Neuronal stem cell (in vitro differentiated cells): Measurements from ENCODE around the gene ARHGAP26.

Experiments used
- DNase-seq: peaks from one replicate; pipeline ENCODE4 v3.0.0-alpha.2; 2013; ENCODE audit warnings: low spot score
- H2AFZ ChIP-seq: one replicate; pipeline ENCODE4 v1.6.1; 2013; ENCODE audit warnings: mild to moderate bottlenecking, low read length, inconsistent platforms
- H2AK5ac ChIP-seq: 2 replicates; pipeline ENCODE4 v1.6.1; 2013; ENCODE audit warnings: low read depth, mild to moderate bottlenecking, inconsistent platforms, low read length, moderate library complexity, mixed read lengths
- H2BK120ac ChIP-seq: 2 replicates; pipeline ENCODE4 v1.6.1; 2013; ENCODE audit warnings: low read depth, mild to moderate bottlenecking, inconsistent platforms, low read length, moderate library complexity, mixed read lengths
- H2BK12ac ChIP-seq: one replicate; pipeline ENCODE4 v1.6.1; 2013; ENCODE audit warnings: low read length, inconsistent platforms
- H2BK15ac ChIP-seq: 2 replicates; pipeline ENCODE4 v1.6.1; 2013; ENCODE audit warnings: mild to moderate bottlenecking, low read length, inconsistent platforms, mixed read lengths
- H2BK5ac ChIP-seq: one replicate; pipeline ENCODE4 v1.6.1; 2013; ENCODE audit warnings: inconsistent platforms, mild to moderate bottlenecking, low read length, moderate library complexity
- H3K14ac ChIP-seq: one replicate; pipeline ENCODE4 v1.6.1; 2013; ENCODE audit warnings: low read length, inconsistent platforms
- H3K18ac ChIP-seq: 2 replicates; pipeline ENCODE4 v1.6.1; 2013; ENCODE audit warnings: low read length, inconsistent platforms
- H3K23ac ChIP-seq: 2 replicates; pipeline ENCODE4 v1.6.1; 2013; ENCODE audit warnings: low read depth, mild to moderate bottlenecking, mixed read lengths, low read length, inconsistent platforms; ENCODE audit not compliant: poor library complexity
- H3K27ac ChIP-seq: replicated peaks from 3 replicates; pipeline ENCODE4 v1.5.1; 2013; ENCODE audit warnings: low read length, inconsistent platforms
- H3K27me3 ChIP-seq, 3 experiments: 2 replicates each; pipeline ENCODE4 v1.6.1; 2013; ENCODE audit warnings: low read length in 3 of 3, mild to moderate bottlenecking in 2 of 3, inconsistent platforms in 1 of 3, low read depth in 1 of 3, mixed read lengths in 1 of 3, moderate library complexity in 1 of 3; ENCODE audit not compliant: control insufficient read depth in 3 of 3, insufficient read depth in 3 of 3
- H3K36me3 ChIP-seq, 2 donors: replicated peaks in 1 of 2; 2 replicates each; pipeline ENCODE4 v1.6.1; 2013; ENCODE audit warnings: low read length in 2 of 2; ENCODE audit not compliant: control insufficient read depth in 2 of 2, insufficient read depth in 2 of 2
- H3K4ac ChIP-seq: 2 replicates; pipeline ENCODE4 v1.6.1; 2013; ENCODE audit warnings: inconsistent platforms, mild to moderate bottlenecking, low read length, moderate library complexity
- H3K4me1 ChIP-seq, 2 donors: 1 replicate in 1 of 2; 2 replicates in 1 of 2; pipeline ENCODE4 v1.6.1; 2013; ENCODE audit warnings: low read length in 2 of 2, low read depth in 1 of 2; ENCODE audit not compliant: control insufficient read depth in 2 of 2, insufficient read depth in 1 of 2
- H3K4me2 ChIP-seq: one replicate; pipeline ENCODE4 v1.6.1; 2013; ENCODE audit warnings: mild to moderate bottlenecking, low read length, inconsistent platforms; ENCODE audit not compliant: insufficient read depth, poor library complexity, severe bottlenecking
- H3K4me3 ChIP-seq, 2 donors: 2 replicates each; pipeline ENCODE4 v1.5.1; 2013; ENCODE audit warnings: low read length in 2 of 2, mild to moderate bottlenecking in 2 of 2, inconsistent platforms in 1 of 2, moderate library complexity in 1 of 2
- H3K79me1 ChIP-seq: one replicate; pipeline ENCODE4 v1.6.1; 2013; ENCODE audit warnings: low read depth, mild to moderate bottlenecking, inconsistent platforms, low read length, moderate library complexity
- H3K9ac ChIP-seq: one replicate; pipeline ENCODE4 v1.6.1; 2013; ENCODE audit warnings: mild to moderate bottlenecking, low read depth, low read length, inconsistent platforms; ENCODE audit not compliant: poor library complexity
- H3K9me3 ChIP-seq, 2 donors: replicated peaks in 1 of 2; 2 replicates each; pipeline versions ENCODE3 to v1.6.1; 2013; ENCODE audit warnings: low read length in 2 of 2, mild to moderate bottlenecking in 2 of 2, inconsistent platforms in 1 of 2, low read depth in 1 of 2, mixed read lengths in 1 of 2, moderate library complexity in 1 of 2; ENCODE audit not compliant: control insufficient read depth in 2 of 2, insufficient read depth in 1 of 2
- H4K8ac ChIP-seq: one replicate; pipeline ENCODE4 v1.6.1; 2013; ENCODE audit warnings: low read depth, mild to moderate bottlenecking, inconsistent platforms, low read length, moderate library complexity
- H4K91ac ChIP-seq: one replicate; pipeline ENCODE4 v1.6.1; 2013; ENCODE audit warnings: low read length, low read depth, mild to moderate bottlenecking, inconsistent platforms; ENCODE audit not compliant: poor library complexity
- WGBS, 2 donors: extraction: QIAGEN DNeasy Blood & Tissue Kit; methylation state at CpG; one replicate each; pipeline ENCODE4 v1.1.7; 2013; ENCODE audit warnings: missing lambda C conversion rate in 2 of 2, mixed read lengths in 1 of 2; ENCODE audit not compliant: insufficient read length in 2 of 2, insufficient replicate concordance in 1 of 2; ENCODE audit errors: extremely low coverage in 2 of 2; 5-methylcytosine and 5-hydroxymethylcytosine counted together

Gene ARHGAP26

GRCh38 chr5:143213851-143214363 is 443.7 kb downstream of the ARHGAP26 start:
- Histone ChIP-seq H2BK12ac (no peak overlapping the region), H3K4me2 (no peak overlapping the region), H3K18ac (no peak overlapping the region), H2BK120ac (no peak overlapping the region), H3K14ac (no peak overlapping the region), H4K91ac (no peak overlapping the region), H2AK5ac (no peak overlapping the region), H3K9me3 (no peaks in the 10 kb centered on the region), H3K27me3 (no peaks in the 10 kb centered on the region), H3K4me1 (peaks cover 23 to 46% of the 10 kb centered on the region in 2 donors), H3K36me3 (peaks cover 0 to 3% of the 10 kb centered on the region in 2 donors), H3K4ac (no peak overlapping the region), H3K23ac (no peak overlapping the region), H3K79me1 (no peaks in the 10 kb centered on the region), H2BK15ac (no peak overlapping the region), H3K9ac (no peak overlapping the region), H2AFZ (peak overlapping the region; percentile 68), H4K8ac (no peak overlapping the region), H2BK5ac (no peak overlapping the region), H3K27ac (no peak overlapping the region), H3K4me3 (no peak overlapping the region)
- DNase-seq: no peak
- no CpG with 5 or more reads among the region's 12 CpGs for WGBS, 2 donors

GRCh38 chr5:143214458-143214857 is 444.3 kb downstream of the ARHGAP26 start:
- no peaks in the 10 kb centered on the region for H3K79me1 ChIP-seq
- H3K27ac ChIP-seq: no peak overlapping the region
- no peak overlapping the region for H3K4ac ChIP-seq
- H2BK15ac ChIP-seq: no peak overlapping the region
- H3K18ac ChIP-seq: peak overlapping the region; percentile 20
- H2AFZ ChIP-seq: peak overlapping the region; percentile 22
- peaks cover 0 to 3% of the 10 kb centered on the region in 2 donors for H3K36me3 ChIP-seq
- no peak overlapping the region for H3K23ac ChIP-seq
- no peak overlapping the region for H4K8ac ChIP-seq
- no peaks in the 10 kb centered on the region for H3K9me3 ChIP-seq
- whole genome bisulfite sequencing, 2 donors: no CpG with 5 or more reads among the region's 4 CpGs
- H3K4me3 ChIP-seq: peak overlapping the region in 1 of 2 donors; percentile 17
- no peak overlapping the region for H3K4me2 ChIP-seq
- no peak overlapping the region for H4K91ac ChIP-seq
- H3K14ac ChIP-seq: no peak overlapping the region
- no peak overlapping the region for H2BK5ac ChIP-seq
- H3K4me1 ChIP-seq: peaks cover 23 to 46% of the 10 kb centered on the region in 2 donors
- H2BK12ac ChIP-seq: no peak overlapping the region
- DNase-seq: no peak
- H3K9ac ChIP-seq: peak overlapping the region; percentile 24
- H2BK120ac ChIP-seq: no peak overlapping the region
- H3K27me3 ChIP-seq: no peaks in the 10 kb centered on the region
- no peak overlapping the region for H2AK5ac ChIP-seq

GRCh38 chr5:143214890-143215289 is 444.7 kb downstream of the ARHGAP26 start:
- Histone ChIP-seq H3K14ac (no peak overlapping the region), H3K27ac (no peak overlapping the region), H3K18ac (no peak overlapping the region), H3K4me2 (no peak overlapping the region), H2AFZ (no peak overlapping the region), H3K79me1 (no peaks in the 10 kb centered on the region), H4K8ac (no peak overlapping the region), H3K4me1 (peaks cover 23 to 46% of the 10 kb centered on the region in 2 donors), H3K4ac (no peak overlapping the region), H2BK15ac (no peak overlapping the region), H2BK12ac (no peak overlapping the region), H2BK5ac (no peak overlapping the region), H3K4me3 (no peak overlapping the region), H3K36me3 (peaks cover 0 to 3% of the 10 kb centered on the region in 2 donors), H3K23ac (no peak overlapping the region), H3K9me3 (no peaks in the 10 kb centered on the region), H3K9ac (no peak overlapping the region), H3K27me3 (no peaks in the 10 kb centered on the region), H4K91ac (no peak overlapping the region), H2AK5ac (no peak overlapping the region), H2BK120ac (no peak overlapping the region)
- DNase-seq: no peak
- WGBS, 2 donors: no CpG with 5 or more reads among the region's 6 CpGs

- no CpG with 5 or more reads among the region's 6 CpGs for WGBS, 2 donors
- no peak overlapping the region for H3K18ac ChIP-seq
Measured at GRCh38 chr5:143215690-143216089, 445.5 kb downstream of the ARHGAP26 start.

More at GRCh38 chr5:143215690-143216089, 445.5 kb downstream of the ARHGAP26 start:
- H3K4me2 ChIP-seq: no peak overlapping the region
- no peak overlapping the region for H3K4ac ChIP-seq
- no peak overlapping the region for H2AFZ ChIP-seq
- H4K8ac ChIP-seq: no peak overlapping the region
- H2BK120ac ChIP-seq: no peak overlapping the region
- no peak overlapping the region for H3K27ac ChIP-seq
- no peaks in the 10 kb centered on the region for H3K27me3 ChIP-seq
- H3K14ac ChIP-seq: no peak overlapping the region
- peaks cover 23 to 46% of the 10 kb centered on the region in 2 donors for H3K4me1 ChIP-seq
- H3K4me3 ChIP-seq: no peak overlapping the region
- H2AK5ac ChIP-seq: no peak overlapping the region
- H3K23ac ChIP-seq: no peak overlapping the region
- H3K9ac ChIP-seq: no peak overlapping the region
- DNase-seq: no peak
- no peaks in the 10 kb centered on the region for H3K79me1 ChIP-seq
- H2BK5ac ChIP-seq: no peak overlapping the region
- H3K9me3 ChIP-seq: no peaks in the 10 kb centered on the region
- no peak overlapping the region for H2BK12ac ChIP-seq
- peaks cover 0 to 3% of the 10 kb centered on the region in 2 donors for H3K36me3 ChIP-seq
- no peak overlapping the region for H4K91ac ChIP-seq
- H2BK15ac ChIP-seq: no peak overlapping the region
